Astrocyte (in vitro differentiated cells and primary cell): ENCODE measurements around the gene ERFL.

Experiments used
- CTCF ChIP-seq: IDR thresholded peaks from 2 replicates; pipeline ENCODE4 v1.5.1; 2011; ENCODE audit warnings: low read depth, mild to moderate bottlenecking, inconsistent platforms, low read length, moderate library complexity; ENCODE audit not compliant: insufficient read depth
- EZH2 ChIP-seq: IDR thresholded peaks from 2 replicates; pipeline ENCODE4 v1.6.1; 2012; ENCODE audit warnings: mild to moderate bottlenecking, low read length, inconsistent platforms; ENCODE audit not compliant: insufficient read depth

DNA sequence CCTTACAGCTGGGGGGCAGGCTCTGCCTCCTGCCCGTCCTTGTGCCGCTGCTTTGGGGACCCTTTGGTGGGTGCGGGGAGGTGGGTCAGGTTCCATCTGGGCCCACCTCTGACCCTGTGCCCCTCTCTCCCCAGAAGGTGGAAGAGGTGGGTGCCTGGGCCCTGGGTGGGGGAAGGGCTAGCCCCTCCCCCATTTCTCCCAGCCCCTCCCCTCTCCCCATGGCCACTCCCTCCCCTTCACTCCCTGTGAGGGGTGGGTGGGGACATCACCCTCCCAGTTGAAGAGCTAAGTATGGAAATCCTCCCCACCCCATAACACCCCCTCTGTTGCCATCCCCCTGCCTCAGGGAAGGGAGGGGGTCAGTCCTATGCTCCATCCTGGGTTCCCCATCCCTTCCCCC is 31.1 kb downstream of the ERFL start:
- TF ChIP-seq CTCF = no peak
- no peak for TF ChIP-seq EZH2
